Mesenchymal stem cell (in vitro differentiated cells and primary cell): ENCODE results near the gene HERC3.

Experiments used
- DNase-seq: peaks from one replicate; pipeline ENCODE4 v3.0.0-alpha.2; 2013
- H2AFZ ChIP-seq: one replicate; pipeline ENCODE4 v1.6.1; 2013; ENCODE audit warnings: low read depth, mild to moderate bottlenecking, control low read depth, inconsistent platforms, low read length, moderate library complexity
- H2AK5ac ChIP-seq: 2 replicates; pipeline ENCODE4 v1.6.1; 2013; ENCODE audit warnings: low read length, moderate library complexity, mild to moderate bottlenecking, inconsistent platforms; ENCODE audit not compliant: severe bottlenecking
- H2BK120ac ChIP-seq: one replicate; pipeline ENCODE4 v1.6.1; 2013; ENCODE audit warnings: low read depth, mild to moderate bottlenecking, inconsistent platforms, low read length, moderate library complexity
- H2BK12ac ChIP-seq, 2 experiments: one replicate each; pipeline ENCODE4 v1.6.1; 2013; ENCODE audit warnings: inconsistent platforms in 2 of 2, low read length in 2 of 2, mild to moderate bottlenecking in 2 of 2, moderate library complexity in 2 of 2, control low read depth in 1 of 2
- H2BK15ac ChIP-seq: one replicate; pipeline ENCODE4 v1.6.1; 2013; ENCODE audit warnings: mild to moderate bottlenecking, low read depth, inconsistent platforms; ENCODE audit not compliant: poor library complexity, severe bottlenecking
- H2BK5ac ChIP-seq: 2 replicates; pipeline ENCODE4 v1.6.1; 2013; ENCODE audit warnings: low read depth, mild to moderate bottlenecking, low read length, control low read depth, inconsistent platforms; ENCODE audit not compliant: poor library complexity, severe bottlenecking
- H3K14ac ChIP-seq, 2 experiments: one replicate each; pipeline ENCODE4 v1.6.1; 2013; ENCODE audit warnings: inconsistent platforms in 2 of 2, low read length in 2 of 2, control low read depth in 1 of 2, mild to moderate bottlenecking in 1 of 2, moderate library complexity in 1 of 2
- H3K18ac ChIP-seq, 2 experiments: one replicate each; pipeline ENCODE4 v1.6.1; 2013; ENCODE audit warnings: inconsistent platforms in 2 of 2, low read length in 2 of 2, control low read depth in 1 of 2, low read depth in 1 of 2, mild to moderate bottlenecking in 1 of 2
- H3K23ac ChIP-seq, 2 experiments: one replicate each; pipeline ENCODE4 v1.6.1; 2013; ENCODE audit warnings: inconsistent platforms in 2 of 2, low read length in 2 of 2, mild to moderate bottlenecking in 2 of 2, moderate library complexity in 2 of 2, control low read depth in 1 of 2
- H3K27ac ChIP-seq: 2 replicates; pipeline ENCODE4 v1.5.1; 2013; ENCODE audit warnings: mild to moderate bottlenecking, moderate library complexity, low read length, control low read depth, inconsistent platforms; ENCODE audit not compliant: poor library complexity, severe bottlenecking
- H3K27me3 ChIP-seq, 2 experiments: 2 replicates each; pipeline versions ENCODE4 v1.6.1 to v1.7.0; 2013; ENCODE audit warnings: low read length in 2 of 2, mild to moderate bottlenecking in 2 of 2, moderate library complexity in 2 of 2, control low read depth in 1 of 2, inconsistent platforms in 1 of 2; ENCODE audit not compliant: control insufficient read depth in 1 of 2, insufficient read depth in 1 of 2
- H3K36me3 ChIP-seq, 2 experiments: 2 replicates each; pipeline versions ENCODE4 v1.6.1 to v1.7.0; 2013; ENCODE audit warnings: low read length in 2 of 2, control low read depth in 1 of 2, inconsistent platforms in 1 of 2, low read depth in 1 of 2, mild to moderate bottlenecking in 1 of 2; ENCODE audit not compliant: insufficient read depth in 2 of 2, control insufficient read depth in 1 of 2
- H3K4ac ChIP-seq, 2 experiments: one replicate each; pipeline ENCODE4 v1.6.1; 2013; ENCODE audit warnings: inconsistent platforms in 2 of 2, low read length in 2 of 2, mild to moderate bottlenecking in 2 of 2, moderate library complexity in 2 of 2, control low read depth in 1 of 2, low read depth in 1 of 2
- H3K4me1 ChIP-seq: 2 replicates; pipeline ENCODE4 v1.6.1; 2013; ENCODE audit warnings: low read depth, low read length, control low read depth; ENCODE audit not compliant: control insufficient read depth, insufficient read depth
- H3K4me2 ChIP-seq: 2 replicates; pipeline ENCODE4 v1.6.1; 2013; ENCODE audit warnings: low read length, mild to moderate bottlenecking, inconsistent platforms; ENCODE audit not compliant: poor library complexity, severe bottlenecking
- H3K4me3 ChIP-seq, 2 experiments: 2 replicates each; pipeline versions ENCODE4 v1.5.1 to v1.7.0; 2013; ENCODE audit warnings: low read length in 2 of 2, mild to moderate bottlenecking in 2 of 2, control low read depth in 1 of 2, low read depth in 1 of 2; ENCODE audit not compliant: insufficient read depth in 1 of 2
- H3K79me1 ChIP-seq: replicated peaks from 2 replicates; pipeline ENCODE4 v1.6.1; 2013; ENCODE audit warnings: mild to moderate bottlenecking, control low read depth, low read length, inconsistent platforms; ENCODE audit not compliant: poor library complexity, severe bottlenecking
- H3K9ac ChIP-seq: 2 replicates; pipeline ENCODE4 v1.7.0; 2013; ENCODE audit warnings: mild to moderate bottlenecking, low read length, moderate library complexity
- H3K9me3 ChIP-seq: 2 replicates; pipeline ENCODE4 v1.7.0; 2013; ENCODE audit warnings: mild to moderate bottlenecking, low read length; ENCODE audit not compliant: control insufficient read depth
- H4K8ac ChIP-seq: one replicate; pipeline ENCODE4 v1.6.1; 2013; ENCODE audit warnings: inconsistent platforms, mild to moderate bottlenecking, low read length, moderate library complexity
- H4K91ac ChIP-seq: one replicate; pipeline ENCODE4 v1.6.1; 2013; ENCODE audit warnings: mild to moderate bottlenecking, low read length, inconsistent platforms
- WGBS: methylation state at CpG from one replicate; pipeline ENCODE4 v1.1.7; 2013; ENCODE audit warnings: mixed read lengths; 5-methylcytosine and 5-hydroxymethylcytosine counted together

The HERC3 gene

GRCh38 chr4:88614058-88614457 lies 21.8 kb downstream of the HERC3 start:
- DNase-seq = no peak
- H3K4me1 ChIP-seq = peaks cover 12% of the 10 kb centered on the region
- WGBS = no CpG with 5 or more reads among the region's 1 CpG

GRCh38 chr4:88616275-88617150 lies 24.2 kb downstream of the HERC3 start:
- Histone ChIP-seq H3K79me1 (peaks cover 3% of the 10 kb centered on the region), H3K36me3 (no peaks in the 10 kb centered on the region), H2BK12ac (no peak overlapping the region), H3K9ac (peak overlapping the region; percentile 39), H2AFZ (no peak overlapping the region), H4K8ac (no peak overlapping the region), H3K18ac (no peak overlapping the region), H4K91ac (no peak overlapping the region), H3K4me1 (peaks cover 2% of the 10 kb centered on the region), H2BK120ac (no peak overlapping the region), H3K4me3 (no peak overlapping the region), H2BK15ac (no peak overlapping the region), H2AK5ac (no peak overlapping the region), H3K27ac (no peak overlapping the region), H3K14ac (no peak overlapping the region), H3K4me2 (no peak overlapping the region), H3K23ac (no peak overlapping the region), H3K27me3 (no peaks in the 10 kb centered on the region), H3K4ac (no peak overlapping the region), H2BK5ac (no peak overlapping the region), H3K9me3 (no peaks in the 10 kb centered on the region)
- DNase-seq = peak; percentile 41
- 92% methylated on average over 3 of the region's 4 CpGs for WGBS

More at GRCh38 chr4:88614058-88614457, 21.8 kb downstream of the HERC3 start:
- Histone ChIP-seq H2BK5ac (no peak overlapping the region), H3K79me1 (peaks cover 3% of the 10 kb centered on the region), H3K27me3 (no peaks in the 10 kb centered on the region), H2BK120ac (no peak overlapping the region), H2BK15ac (no peak overlapping the region), H3K18ac (no peak overlapping the region), H4K8ac (no peak overlapping the region), H3K4me3 (no peak overlapping the region), H3K4ac (no peak overlapping the region), H3K27ac (no peak overlapping the region), H3K23ac (no peak overlapping the region), H3K9me3 (no peaks in the 10 kb centered on the region), H2AFZ (no peak overlapping the region), H3K14ac (no peak overlapping the region), H2BK12ac (no peak overlapping the region), H4K91ac (no peak overlapping the region), H3K4me2 (no peak overlapping the region), H3K36me3 (no peaks in the 10 kb centered on the region), H3K9ac (no peak overlapping the region), H2AK5ac (no peak overlapping the region)

GRCh38 chr4:88618782-88619485 lies 26.7 kb downstream of the HERC3 start:
- Histone ChIP-seq H2BK15ac (no peak overlapping the region), H3K27ac (no peak overlapping the region), H3K18ac (no peak overlapping the region), H2AK5ac (no peak overlapping the region), H3K4me2 (no peak overlapping the region), H3K4ac (no peak overlapping the region), H3K9ac (no peak overlapping the region), H3K36me3 (no peaks in the 10 kb centered on the region), H3K27me3 (no peaks in the 10 kb centered on the region), H3K4me3 (no peak overlapping the region), H3K79me1 (peaks cover 1% of the 10 kb centered on the region), H4K8ac (no peak overlapping the region), H3K4me1 (no peaks in the 10 kb centered on the region), H3K14ac (no peak overlapping the region), H2BK12ac (no peak overlapping the region), H2BK5ac (no peak overlapping the region), H4K91ac (no peak overlapping the region), H2AFZ (no peak overlapping the region), H3K23ac (no peak overlapping the region), H2BK120ac (no peak overlapping the region), H3K9me3 (peaks cover under 1% of the 10 kb centered on the region)
- no peak for DNase-seq
- 100% methylated on average over 2 of the region's 3 CpGs for WGBS

- peak overlapping the region; percentile 19 for H3K9ac ChIP-seq
- no peak overlapping the region for H2AK5ac ChIP-seq
- 67% methylated on average over 1 of the region's 1 CpG for WGBS
- H3K4me3 ChIP-seq = no peak overlapping the region
- H3K4me1 ChIP-seq = no peaks in the 10 kb centered on the region
- H4K91ac ChIP-seq = no peak overlapping the region
- H2BK120ac ChIP-seq = no peak overlapping the region
- no peak overlapping the region for H2BK15ac ChIP-seq
- H3K14ac ChIP-seq = no peak overlapping the region
- no peak overlapping the region for H3K4ac ChIP-seq
- H3K27ac ChIP-seq = no peak overlapping the region
- H2BK5ac ChIP-seq = no peak overlapping the region
- H3K36me3 ChIP-seq = peaks cover 0 to 3% of the 10 kb centered on the region in 2 experiments
- H3K9me3 ChIP-seq = peaks cover 7% of the 10 kb centered on the region
- no peak overlapping the region for H3K4me2 ChIP-seq
- DNase-seq = peak; percentile 9
- no peak overlapping the region for H2AFZ ChIP-seq
- H3K18ac ChIP-seq = no peak overlapping the region
- no peaks in the 10 kb centered on the region for H3K79me1 ChIP-seq
- no peak overlapping the region for H3K23ac ChIP-seq
- no peak overlapping the region for H4K8ac ChIP-seq
- H2BK12ac ChIP-seq = no peak overlapping the region
- no peaks in the 10 kb centered on the region for H3K27me3 ChIP-seq
These were observed 27.7 kb downstream of the HERC3 start for GRCh38 chr4:88619971-88620370.
